HG03139 (cell line): ENCODE results near the gene AFF3.
"Not testable (repeated sequence)": the region's sequence is repeated elsewhere in the genome, so short reads cannot be mapped to it uniquely, and the experiment has no call there.

ENCODE experiments used
- ATAC-seq: cut with Tn5 transposase; IDR thresholded peaks from one replicate; pipeline ENCODE4 v1.9.1; 2021; ENCODE audit not compliant: unreplicated experiment

The AFF3 gene

GRCh38 chr2:100107906-100108647 is 34.3 kb downstream of the AFF3 start:
- no peak for ATAC-seq

GRCh38 chr2:100107440-100107839 is 35.0 kb downstream of the AFF3 start:
- ATAC-seq, result no peak

GRCh38 chr2:100106460-100106859 is 35.9 kb downstream of the AFF3 start:
- no peak for ATAC-seq

GRCh38 chr2:100105678-100106054 is 36.7 kb downstream of the AFF3 start:
- ATAC-seq, result no peak

GRCh38 chr2:100104718-100105677 is 37.4 kb downstream of the AFF3 start:
- no peak for ATAC-seq

GRCh38 chr2:100104265-100104664 is 38.1 kb downstream of the AFF3 start:
- not testable (repeated sequence) for ATAC-seq

- ATAC-seq, result not testable (repeated sequence)
Measured at GRCh38 chr2:100103527-100104252, 38.7 kb downstream of the AFF3 start.

GRCh38 chr2:100102466-100103180 is 39.8 kb downstream of the AFF3 start:
- not testable (repeated sequence) for ATAC-seq

- ATAC-seq, result not testable (repeated sequence)
Measured at GRCh38 chr2:100098855-100099254, 43.5 kb downstream of the AFF3 start.

- ATAC-seq, result not testable (repeated sequence)
Measured at GRCh38 chr2:100097611-100098294, 44.6 kb downstream of the AFF3 start.

GRCh38 chr2:100095845-100096244 is 46.5 kb downstream of the AFF3 start:
- ATAC-seq, result not testable (repeated sequence)

GRCh38 chr2:100091807-100092206 is 50.6 kb downstream of the AFF3 start:
- not testable (repeated sequence) for ATAC-seq

- not testable (repeated sequence) for ATAC-seq
Measured at GRCh38 chr2:100085744-100086143, 56.6 kb downstream of the AFF3 start.

- ATAC-seq, result not testable (repeated sequence)
Measured at GRCh38 chr2:100083421-100084216, 58.8 kb downstream of the AFF3 start.

GRCh38 chr2:100082302-100082978 is 60.0 kb downstream of the AFF3 start:
- not testable (repeated sequence) for ATAC-seq

- ATAC-seq, result no peak
Measured at GRCh38 chr2:100077935-100078334, 64.5 kb downstream of the AFF3 start.

GRCh38 chr2:100077456-100077855 is 64.9 kb downstream of the AFF3 start:
- no peak for ATAC-seq

- ATAC-seq, result no peak
Measured at GRCh38 chr2:100075532-100075931, 66.9 kb downstream of the AFF3 start.

GRCh38 chr2:100073110-100073509 is 69.3 kb downstream of the AFF3 start:
- ATAC-seq, result no peak
